Heart left ventricle (tissue), 13 donors: Measurements from ENCODE around the gene P2RY12.

Experiments
- POLR2A ChIP-seq, 2 donors: fragments of 450-650 bp; IDR thresholded peaks; one replicate each; pipeline ENCODE4 v1.6.1; 2017; ENCODE audit warnings: antibody characterized with exemption in 2 of 2, mild to moderate bottlenecking in 2 of 2, moderate library complexity in 2 of 2
- TF ChIP-seq, protein P1 (sequence below), 12 donors: fragments of 200-600 bp; sonication (generic) in 4 of 12; IDR thresholded peaks; one replicate each; pipeline versions ENCODE4 v1.5.0 to v1.8.0; 2018 to 2022; ENCODE audit warnings: antibody characterized with exemption in 12 of 12, mild to moderate bottlenecking in 5 of 12
- donor health status: ischemic (EF 13 %, LVEDD 7.1; RV severe dilation, severe dysfunction).
- donor health status: DM: no; HTN: yes; CAD: no.
- donor health status: DM: no; HTN: no; CAD: no.
- donor health status: ischemic (EF 25% LVEDD 6.9; RV normal size, moderate dysfunction).
- donor health status: ischemic (EF 25% LVEDD 5.7; RV mildly dilated, moderate dysfunction).
- donor health status: ischemic (EF 35%, LVEDD 5.7; RV mildly dilated, moderate dysfunction).
- donor health status: nonischemic (EF 11% LVEDD 7.7; RV severe dilation, severe dysfunction).
- donor health status: DM: yes; HTN: yes; CAD: no.
- donor health status: PGD.
- donor health status: ischemic (EF 29% LVEDD 5.4; RV normal size, mild dysfunction).
- donor health status: nonischemic (EF 23%, LVEDD 6.1; RV moderate dilation, normal function).

DNA sequence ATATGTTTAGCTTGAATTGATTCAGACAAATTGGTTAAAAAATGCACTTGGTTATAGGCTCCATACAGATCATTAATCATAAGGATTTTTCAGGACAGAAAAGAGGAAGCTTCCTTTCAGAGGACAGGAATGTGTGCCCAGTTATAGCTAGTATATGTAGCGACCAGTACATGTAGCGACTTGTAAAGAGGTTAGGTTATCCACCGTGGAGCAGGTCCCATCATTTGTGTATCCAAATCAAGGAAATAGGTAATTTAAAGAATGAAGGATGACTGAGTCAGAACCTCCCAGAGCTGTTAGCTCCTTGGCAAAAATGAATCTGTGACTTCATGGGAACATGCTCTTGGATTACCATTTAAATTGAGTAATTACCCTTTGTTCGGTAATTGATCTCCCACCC lies 15.8 kb upstream of the P2RY12 start:
- no peak for TF ChIP-seq POLR2A (IDR thresholded peaks at IDR 0.05)
- TF ChIP-seq, protein P1, sequence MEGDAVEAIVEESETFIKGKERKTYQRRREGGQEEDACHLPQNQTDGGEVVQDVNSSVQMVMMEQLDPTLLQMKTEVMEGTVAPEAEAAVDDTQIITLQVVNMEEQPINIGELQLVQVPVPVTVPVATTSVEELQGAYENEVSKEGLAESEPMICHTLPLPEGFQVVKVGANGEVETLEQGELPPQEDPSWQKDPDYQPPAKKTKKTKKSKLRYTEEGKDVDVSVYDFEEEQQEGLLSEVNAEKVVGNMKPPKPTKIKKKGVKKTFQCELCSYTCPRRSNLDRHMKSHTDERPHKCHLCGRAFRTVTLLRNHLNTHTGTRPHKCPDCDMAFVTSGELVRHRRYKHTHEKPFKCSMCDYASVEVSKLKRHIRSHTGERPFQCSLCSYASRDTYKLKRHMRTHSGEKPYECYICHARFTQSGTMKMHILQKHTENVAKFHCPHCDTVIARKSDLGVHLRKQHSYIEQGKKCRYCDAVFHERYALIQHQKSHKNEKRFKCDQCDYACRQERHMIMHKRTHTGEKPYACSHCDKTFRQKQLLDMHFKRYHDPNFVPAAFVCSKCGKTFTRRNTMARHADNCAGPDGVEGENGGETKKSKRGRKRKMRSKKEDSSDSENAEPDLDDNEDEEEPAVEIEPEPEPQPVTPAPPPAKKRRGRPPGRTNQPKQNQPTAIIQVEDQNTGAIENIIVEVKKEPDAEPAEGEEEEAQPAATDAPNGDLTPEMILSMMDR (IDR thresholded peaks at IDR 0.05), result no peak
